ENCODE data around the gene RRP9.
"Not testable (repeated sequence)": the region's sequence is repeated elsewhere in the genome, so short reads cannot be mapped to it uniquely, and the experiment has no call there.

DNA sequence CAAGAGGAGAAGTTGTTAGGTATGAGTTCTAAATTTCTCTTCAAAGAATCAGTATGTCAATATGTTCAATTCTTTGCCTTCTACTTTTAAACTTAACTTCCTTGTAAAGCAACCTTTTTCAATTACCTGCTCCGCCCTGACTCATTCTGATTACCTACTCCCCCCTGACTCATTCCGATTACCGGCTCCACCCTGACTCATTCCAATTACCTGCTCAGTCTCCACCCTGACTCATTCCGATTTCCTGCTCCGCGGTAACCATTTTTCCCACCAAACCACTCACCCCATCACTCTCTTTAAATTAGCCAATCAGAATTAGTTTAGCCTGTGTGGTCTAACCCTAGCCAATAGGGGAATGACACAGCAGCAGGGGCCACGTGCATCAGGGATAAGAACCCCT is 39.3 kb downstream of the RRP9 start:
- TF ChIP-seq EZH2phosphoT487, EZH2 (IDR thresholded peaks at IDR 0.05): not testable (repeated sequence)
- TF ChIP-seq, protein P1, sequence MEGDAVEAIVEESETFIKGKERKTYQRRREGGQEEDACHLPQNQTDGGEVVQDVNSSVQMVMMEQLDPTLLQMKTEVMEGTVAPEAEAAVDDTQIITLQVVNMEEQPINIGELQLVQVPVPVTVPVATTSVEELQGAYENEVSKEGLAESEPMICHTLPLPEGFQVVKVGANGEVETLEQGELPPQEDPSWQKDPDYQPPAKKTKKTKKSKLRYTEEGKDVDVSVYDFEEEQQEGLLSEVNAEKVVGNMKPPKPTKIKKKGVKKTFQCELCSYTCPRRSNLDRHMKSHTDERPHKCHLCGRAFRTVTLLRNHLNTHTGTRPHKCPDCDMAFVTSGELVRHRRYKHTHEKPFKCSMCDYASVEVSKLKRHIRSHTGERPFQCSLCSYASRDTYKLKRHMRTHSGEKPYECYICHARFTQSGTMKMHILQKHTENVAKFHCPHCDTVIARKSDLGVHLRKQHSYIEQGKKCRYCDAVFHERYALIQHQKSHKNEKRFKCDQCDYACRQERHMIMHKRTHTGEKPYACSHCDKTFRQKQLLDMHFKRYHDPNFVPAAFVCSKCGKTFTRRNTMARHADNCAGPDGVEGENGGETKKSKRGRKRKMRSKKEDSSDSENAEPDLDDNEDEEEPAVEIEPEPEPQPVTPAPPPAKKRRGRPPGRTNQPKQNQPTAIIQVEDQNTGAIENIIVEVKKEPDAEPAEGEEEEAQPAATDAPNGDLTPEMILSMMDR (IDR thresholded peaks at IDR 0.05), result not testable (repeated sequence)

Data from neural progenitor cell (in vitro differentiated cells).